Stimulated activated naive CD4-positive, alpha-beta T cell (primary cell): ENCODE measurements around the gene MORN5.
A peak's percentile ranks its signal among the peaks of the same experiment; 100 is the strongest.
"Not testable (repeated sequence)": the region's sequence is repeated elsewhere in the genome, so short reads cannot be mapped to it uniquely, and the experiment has no call there.

Source experiments
- DNase-seq, 6 experiments: peaks; one replicate each; lab custom pipeline; 2025; lab: John Stamatoyannopoulos, UW

MORN5 gene

GRCh38 chr9:122159026-122159924 is at the start of gene MORN5, which contains the start of gene NDUFA8:
Gene MORN5, plus strand, starts transcription at chr9:122159908. Its CDS starts 65 bp downstream, at chr9:122159973.
Gene NDUFA8, minus strand, starts transcription at chr9:122159779. Its CDS starts 102 bp downstream, at chr9:122159677.
- DNase-seq, result peak; percentile 92 to 96 (median 96)

DNA sequence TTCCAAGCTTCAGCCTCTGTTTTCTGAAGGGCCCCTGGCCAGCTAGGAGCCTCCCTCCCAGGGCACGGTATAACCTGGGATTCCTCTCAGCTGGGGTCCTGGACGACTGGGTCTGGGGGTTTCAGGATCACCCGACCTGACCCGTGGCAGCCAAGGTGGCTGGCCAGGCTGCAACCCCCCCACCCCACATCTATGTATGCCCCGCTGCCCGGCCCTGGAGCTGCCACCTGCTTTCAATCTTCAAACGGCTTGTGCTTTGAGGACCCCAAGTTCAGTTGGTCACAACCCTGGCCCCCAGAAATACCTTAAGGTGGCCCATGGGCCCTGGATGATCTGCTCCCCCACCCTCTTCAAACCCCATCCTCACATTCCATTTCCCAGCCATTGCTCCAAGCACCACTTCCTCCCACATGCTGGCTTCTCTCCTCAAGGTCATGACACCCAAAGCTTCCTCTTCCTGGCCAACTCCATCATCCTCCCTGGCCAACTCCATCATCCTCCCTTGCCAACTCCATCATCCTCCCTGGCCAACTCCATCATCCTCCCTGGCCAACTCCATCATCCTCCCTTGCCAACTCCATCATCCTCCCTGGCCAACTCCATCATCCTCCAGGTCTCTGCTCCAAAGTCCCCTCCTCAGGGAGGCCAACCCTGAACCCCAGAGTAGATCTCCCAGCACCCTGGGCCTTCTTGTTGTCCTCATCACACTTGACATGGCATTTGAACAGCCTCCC is 49.4 kb upstream of the MORN5 start:
- DNase-seq, result no peak

- DNase-seq, result no peak
Observed at GRCh38 chr9:122111413-122112085, 48.2 kb upstream of the MORN5 start.

GRCh38 chr9:122112238-122112637 is 47.5 kb upstream of the MORN5 start:
- no peak for DNase-seq

DNA sequence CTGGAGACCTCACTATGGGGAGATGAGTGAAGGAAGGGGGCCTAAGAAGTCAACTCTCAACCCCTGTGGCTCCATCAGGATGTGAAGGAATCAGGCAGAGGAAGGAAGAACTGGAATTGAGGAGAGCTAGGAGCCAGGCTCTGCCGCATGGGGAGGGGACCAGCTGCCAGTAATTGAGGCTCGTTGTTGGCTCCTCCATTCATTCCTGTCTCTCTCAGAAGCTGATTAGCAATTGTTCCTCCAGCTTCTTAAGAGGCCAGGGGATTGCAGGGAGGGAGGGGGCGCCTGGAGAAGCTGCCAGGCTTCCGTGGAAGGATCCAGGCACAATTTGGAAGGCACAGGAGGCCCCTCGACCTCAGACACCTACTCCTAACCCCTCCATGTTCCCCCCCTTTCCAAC is 46.1 kb upstream of the MORN5 start:
- DNase-seq, result no peak

DNA sequence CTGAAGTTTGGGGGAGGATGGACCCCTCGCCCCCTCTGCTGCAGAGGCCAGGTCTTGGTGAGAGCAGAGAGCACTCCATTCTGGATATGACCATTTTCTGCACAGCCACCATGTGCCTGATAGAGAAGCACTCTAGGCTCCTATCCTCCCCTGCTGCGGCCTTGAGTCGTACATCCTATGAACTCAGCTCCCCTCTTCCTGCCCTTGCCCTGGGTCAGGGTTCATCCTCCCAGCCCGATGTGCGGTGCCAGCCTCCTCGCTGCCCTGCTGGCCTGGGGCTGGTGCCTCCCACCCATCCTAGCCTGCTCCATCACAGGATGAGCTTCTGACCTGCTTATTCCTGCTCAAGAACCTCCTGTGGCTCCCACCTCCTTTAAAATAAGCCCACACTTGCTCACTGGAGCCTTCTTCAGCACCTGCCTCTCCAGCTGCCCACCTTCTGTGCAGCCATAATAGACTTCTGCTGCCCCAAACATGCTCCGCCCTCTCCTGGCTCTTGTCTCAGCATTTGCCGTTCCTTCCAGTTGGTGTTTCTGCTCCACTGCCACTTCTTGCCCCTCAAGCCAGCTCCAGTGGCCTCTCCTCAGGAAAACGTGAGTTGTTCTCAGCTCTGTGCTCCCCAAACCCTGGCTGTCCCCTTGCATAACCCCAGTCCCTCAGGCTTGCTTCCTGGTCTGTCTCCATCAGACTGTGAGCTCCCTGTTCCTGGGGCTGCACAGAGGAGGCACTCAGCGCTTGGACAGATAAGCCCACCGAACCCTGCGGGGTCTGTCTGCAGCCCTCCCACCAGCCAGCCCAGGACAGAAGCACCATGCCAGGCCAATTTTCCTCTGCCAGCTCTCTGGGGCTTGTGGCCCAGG is 44.3 kb upstream of the MORN5 start:
- DNase-seq, result no peak

GRCh38 chr9:122116040-122116439 is 43.7 kb upstream of the MORN5 start:
- DNase-seq, result no peak

GRCh38 chr9:122116448-122117173 is 43.1 kb upstream of the MORN5 start:
- DNase-seq, result no peak

GRCh38 chr9:122117241-122117640 is 42.5 kb upstream of the MORN5 start:
- DNase-seq, result not testable (repeated sequence)

DNA sequence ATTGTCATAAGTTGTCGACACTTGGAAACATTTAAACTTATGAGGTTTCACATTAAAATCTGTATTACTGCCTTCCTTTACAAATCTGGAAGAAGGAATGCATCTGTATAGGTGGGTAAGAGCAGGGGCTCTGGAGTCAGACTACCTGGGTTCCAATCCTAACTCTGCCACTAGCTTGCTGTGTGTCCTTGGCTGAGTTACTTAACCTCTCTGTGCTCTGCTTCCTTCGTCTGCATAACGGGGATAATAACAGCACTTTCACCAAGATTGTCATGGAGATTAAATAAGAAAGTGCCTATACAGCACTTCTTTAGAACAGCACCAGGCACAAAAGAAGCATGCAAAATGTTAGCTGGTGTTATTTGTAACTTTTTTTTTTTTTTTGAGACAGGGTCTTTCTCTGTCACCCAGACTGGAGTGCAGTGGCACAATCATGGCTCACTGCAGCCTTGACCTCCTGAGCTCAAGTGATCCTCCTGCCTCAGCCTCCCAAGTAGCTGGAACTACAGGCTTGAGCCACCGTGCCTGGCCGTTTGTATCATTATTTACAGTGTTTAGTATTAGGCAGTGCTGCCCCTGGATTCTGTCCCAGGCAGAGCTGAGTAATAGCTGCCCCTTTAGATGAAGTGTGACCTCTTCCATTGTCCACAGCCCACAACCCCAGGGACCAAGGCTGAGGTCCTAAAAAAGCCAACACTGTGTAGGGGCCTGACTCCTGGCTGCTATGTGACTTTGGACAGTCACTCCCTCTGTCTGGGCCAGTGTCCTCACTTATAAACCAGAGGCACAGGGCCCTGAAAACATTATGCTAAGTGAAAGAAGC is 41.2 kb upstream of the MORN5 start:
- DNase-seq, result no peak

GRCh38 chr9:122119166-122119521 is 40.6 kb upstream of the MORN5 start:
- DNase-seq, result no peak

DNA sequence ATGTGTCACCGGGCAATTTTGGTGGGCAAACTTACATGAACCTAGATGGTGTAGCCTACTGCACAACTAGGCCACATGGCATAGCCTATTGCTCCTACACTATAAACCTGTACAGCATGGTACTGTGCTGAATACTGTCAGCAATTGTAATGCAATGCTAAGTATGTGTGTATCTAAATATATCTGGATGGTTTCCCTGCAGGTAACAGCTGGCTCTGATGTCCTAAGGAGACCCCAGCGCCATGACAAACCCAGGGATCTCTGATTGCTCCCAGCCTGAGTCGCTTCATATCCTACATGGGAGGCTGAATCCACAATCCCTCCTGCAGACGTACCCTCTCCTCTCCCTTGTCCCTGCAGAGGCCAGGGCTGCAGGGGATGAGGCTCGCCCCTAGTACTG is 40.0 kb upstream of the MORN5 start:
- no peak for DNase-seq

GRCh38 chr9:122120316-122121071 is 39.2 kb upstream of the MORN5 start:
- DNase-seq, result no peak

DNA sequence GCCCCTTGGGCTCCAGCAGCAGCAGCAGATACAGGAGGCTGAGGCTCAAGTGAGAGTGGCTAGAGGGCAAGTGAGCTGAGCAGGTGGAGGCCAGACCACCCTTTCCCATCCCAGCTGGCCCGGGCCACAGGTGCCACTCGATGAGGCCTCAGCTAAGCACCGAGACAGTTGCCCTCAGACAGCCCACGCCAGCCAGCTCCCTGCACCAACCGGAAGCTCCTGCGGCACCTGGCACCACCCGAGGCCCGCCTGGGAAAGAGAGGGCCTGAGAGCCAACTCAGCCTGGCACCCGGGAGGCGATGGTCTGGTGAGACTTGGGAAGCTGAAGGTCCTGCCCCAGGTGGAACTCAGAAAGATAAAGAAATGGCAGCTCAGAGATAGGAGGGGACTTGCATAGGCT is 38.3 kb upstream of the MORN5 start:
- no peak for DNase-seq

GRCh38 chr9:122121931-122122330 is 37.8 kb upstream of the MORN5 start:
- DNase-seq, result no peak

GRCh38 chr9:122122468-122122867 is 37.2 kb upstream of the MORN5 start:
- no peak for DNase-seq

DNA sequence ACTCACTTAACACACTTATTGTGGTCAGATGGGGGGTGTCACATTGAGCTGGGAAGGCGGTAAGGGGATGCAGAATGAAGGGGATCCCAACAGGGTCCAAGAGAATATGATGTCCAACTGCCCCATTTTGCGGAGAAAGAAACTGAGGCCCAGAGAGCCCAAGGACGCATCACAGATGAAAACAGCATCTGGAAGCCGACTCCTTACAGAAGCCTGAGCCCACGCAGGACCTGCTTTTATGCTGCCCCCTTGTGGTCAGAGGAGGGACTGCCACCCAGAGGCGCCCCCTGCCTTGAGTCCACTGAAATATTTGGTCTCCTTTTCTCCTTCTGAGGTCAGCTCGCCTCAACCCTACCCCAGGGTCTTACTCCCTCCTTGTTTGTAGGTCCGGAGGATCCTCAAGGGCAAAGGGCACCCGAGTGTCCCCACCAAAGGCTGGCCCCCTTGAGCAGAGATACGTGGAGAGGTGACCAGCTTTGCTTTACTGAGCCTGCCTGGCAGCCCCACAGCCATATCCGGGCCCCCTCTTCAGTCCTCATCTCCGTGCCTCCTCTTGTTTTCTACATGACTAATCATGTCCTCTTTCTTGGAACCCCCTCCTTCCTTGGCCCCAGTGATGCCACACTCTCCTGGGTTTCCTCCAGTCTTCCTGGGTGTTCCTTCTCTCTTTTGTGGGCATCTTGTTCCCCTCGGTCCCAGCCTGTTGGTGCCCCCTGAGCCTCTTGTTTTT is 36.6 kb upstream of the MORN5 start:
- DNase-seq, result peak; percentile 39 to 76 (median 60)

DNA sequence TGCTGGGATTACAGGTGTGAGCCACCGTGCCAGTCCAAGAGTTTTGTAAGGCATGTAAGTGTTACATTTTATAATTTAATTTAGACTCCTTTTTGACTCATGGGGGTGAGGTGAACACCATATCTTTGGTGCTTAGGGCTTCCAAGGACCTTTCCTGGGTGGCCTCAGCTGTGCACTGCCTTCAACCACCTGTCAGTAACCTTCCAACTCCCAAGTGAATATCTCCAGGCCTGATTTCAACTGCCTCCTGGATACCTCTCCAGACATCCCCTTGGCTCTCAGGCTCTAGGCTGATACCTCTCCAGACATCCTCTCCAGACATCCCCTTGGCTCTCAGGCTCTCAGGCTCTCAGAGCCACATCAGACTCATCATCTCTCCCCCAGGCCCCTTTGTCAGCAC is 35.7 kb upstream of the MORN5 start:
- no peak for DNase-seq

GRCh38 chr9:122124528-122124927 is 35.2 kb upstream of the MORN5 start:
- DNase-seq, result no peak
